Lower leg skin (tissue), 4 donors: ENCODE results near the gene BTNL3. TPM values are rescaled to one million over a fixed set of nuclear protein-coding genes. Genes with fewer than 3 reads are reported as not detected.
"Not testable (repeated sequence)": the region's sequence is repeated elsewhere in the genome, so short reads cannot be mapped to it uniquely, and the experiment has no call there.

ENCODE experiments used
- DNase-seq, 2 donors: peaks; one replicate each; pipeline ENCODE4 v3.0.0-alpha.2; 2019; ENCODE audit warnings: low spot score in 2 of 2
- H3K4me3 ChIP-seq: fragments of 200-600 bp; sonication (generic); 2 replicates; pipeline ENCODE4 v1.5.1; 2017; ENCODE audit warnings: mild to moderate bottlenecking, low read depth; ENCODE audit not compliant: poor library complexity, severe bottlenecking
- CTCF ChIP-seq, 3 donors: fragments of 450-650 bp; IDR thresholded peaks; one replicate each; pipeline ENCODE4 v1.5.1; 2016; ENCODE audit warnings: antibody characterized with exemption in 3 of 3, mild to moderate bottlenecking in 3 of 3, moderate library complexity in 2 of 3
- POLR2A ChIP-seq, 2 donors: fragments of 450-650 bp; IDR thresholded peaks; one replicate each; pipeline ENCODE4 v1.6.1; 2016 to 2017; ENCODE audit warnings: antibody characterized with exemption in 2 of 2, mild to moderate bottlenecking in 1 of 2, moderate library complexity in 1 of 2
- WGBS, 2 donors: methylation state at CpG; one replicate each; pipeline ENCODE4 v1.1.5; 2018; 5-methylcytosine and 5-hydroxymethylcytosine counted together
- intact Hi-C: fragments of 100-400 bp; cut with DNase I; formaldehyde crosslinking; loops from one replicate; pipeline ENCODE4 v1.15.0; 2023; ENCODE audit warnings: low total_unique reads
- total RNA-seq, 4 donors: library from RNA; depleted of rRNA; stranded (reverse); fragments of >200 nt; gene quantifications; one replicate each; pipeline ENCODE4 v1.1.0, GENCODE V29; 2016

Gene BTNL3
- total RNA-seq, 4 donors from 2014 or later: not detected

- H3K4me3 ChIP-seq: no peak overlapping the region
- WGBS, 2 donors: 77 to 82% methylated on average over 9 of the region's 9 CpGs
- no peak for DNase-seq
- intact Hi-C loops: loop anchor here (2.0 kb wide), 1 partner anchor 59 kb away; no protein-coding TSS in a partner anchor
- TF ChIP-seq POLR2A (IDR thresholded peaks at IDR 0.05) (no peak), CTCF (IDR thresholded peaks at IDR 0.05) (no peak)
Measured at GRCh38 chr5:181005791-181006190, 17.1 kb downstream of the BTNL3 start.

- intact Hi-C loops: no loop called here
- no peak overlapping the region for H3K4me3 ChIP-seq
- 69 to 71% methylated on average over 6 of the region's 6 CpGs for WGBS, 2 donors
- no peak for DNase-seq
- TF ChIP-seq POLR2A (IDR thresholded peaks at IDR 0.05) (no peak), CTCF (IDR thresholded peaks at IDR 0.05) (no peak)
Measured at GRCh38 chr5:181008136-181008535, 19.5 kb downstream of the BTNL3 start.

- 83 to 96% methylated on average over 4 of the region's 4 CpGs for WGBS, 2 donors
- intact Hi-C loops, H3K4me3 ChIP-seq, DNase-seq: not testable (repeated sequence)
Measured at GRCh38 chr5:181010018-181010417, 21.4 kb downstream of the BTNL3 start.

GRCh38 chr5:181014654-181015053 lies 26.0 kb downstream of the BTNL3 start:
- DNase-seq, intact Hi-C loops, H3K4me3 ChIP-seq: not testable (repeated sequence)

GRCh38 chr5:181017448-181017847 lies 28.8 kb downstream of the BTNL3 start:
- DNase-seq, intact Hi-C loops, H3K4me3 ChIP-seq: not testable (repeated sequence)
- WGBS, 2 donors: 79 to 88% methylated on average over 3 of the region's 3 CpGs

- TF ChIP-seq CTCF (IDR thresholded peaks at IDR 0.05) (no peak), POLR2A (IDR thresholded peaks at IDR 0.05) (no peak)
- DNase-seq: peak in 1 of 2 donors; percentile 70
- intact Hi-C loops: no loop called here
Measured at GRCh38 chr5:181020688-181021087, 32.0 kb downstream of the BTNL3 start.

GRCh38 chr5:181024245-181025064 lies 35.8 kb downstream of the BTNL3 start:
- DNase-seq: no peak
- intact Hi-C loops: no loop called here

More at GRCh38 chr5:181020688-181021087, 32.0 kb downstream of the BTNL3 start:
- H3K4me3 ChIP-seq: no peak overlapping the region
- 81 to 90% methylated on average over 3 of the region's 3 CpGs for WGBS, 2 donors

More at GRCh38 chr5:181024245-181025064, 35.8 kb downstream of the BTNL3 start:
- 44 to 50% methylated on average over 1 of the region's 1 CpG for WGBS, 2 donors
- no peak overlapping the region for H3K4me3 ChIP-seq
- TF ChIP-seq POLR2A (IDR thresholded peaks at IDR 0.05): no peak
- no peak for TF ChIP-seq CTCF (IDR thresholded peaks at IDR 0.05)
